Thoracic aorta endothelial cell (primary cell): ENCODE measurements around the gene SCYL2. TPM values are rescaled to one million over a fixed set of nuclear protein-coding genes. Genes with fewer than 3 reads are reported as not detected.

ENCODE experiments used
- small RNA-seq: library from RNA; depleted of rRNA; stranded (forward); fragments of <200 nt; gene quantifications from one replicate; pipeline ENCODE3, GENCODE V24; 2012
- total RNA-seq: library from RNA; depleted of rRNA; stranded (reverse); fragments of >200 nt; gene quantifications from 2 replicates; pipeline ENCODE4 v1.2.3, GENCODE V29; 2012

The SCYL2 gene
- 78.3 and 84.4 TPM in 2 replicates for total RNA-seq

GRCh38 chr12:100266835-100267602, at the start of gene SCYL2, which contains the start of gene DEPDC4:
SCYL2 (plus strand) TSS chr12:100267177; CDS start chr12:100282971, 15,794 bp downstream.
DEPDC4 (minus strand) TSS chr12:100267079; CDS start chr12:100267076, 3 bp downstream.

GRCh38 chr12:100356644-100357223, 89.8 kb downstream of the SCYL2 start, which contains the start of gene SLC17A8:
SLC17A8 (plus strand) TSS chr12:100357074; CDS start chr12:100357392, 318 bp downstream.

Small RNA genes within 50 kb of the gene (small RNA-seq; reads per million reads assigned to genes)
- not detected for gene RF00019

Other genes starting within 250 kb of the SCYL2 start
- 37.9 and 39.0 TPM in 2 replicates for gene BLTP3B, start 124.3 kb upstream of the SCYL2 start, total RNA-seq
- 21.3 and 28.1 TPM in 2 replicates for gene ACTR6, start 66.4 kb upstream of the SCYL2 start, total RNA-seq
- 0.22 and 0.40 TPM in 2 replicates for gene DEPDC4, start 98 bp upstream of the SCYL2 start, total RNA-seq
- gene SLC17A8, start 89.9 kb downstream of the SCYL2 start, total RNA-seq: not detected in 2 replicates
- gene NR1H4, start 206.7 kb downstream of the SCYL2 start, total RNA-seq: not detected in 2 replicates